Endodermal cell (in vitro differentiated cells): ENCODE measurements around the gene DGKZ. TPM values are rescaled to one million over a fixed set of nuclear protein-coding genes. Genes with fewer than 3 reads are reported as not detected.
A peak's percentile ranks its signal among the peaks of the same experiment; 100 is the strongest.

ENCODE experiments used
- DNase-seq: peaks from one replicate; pipeline ENCODE4 v3.0.0-alpha.2; 2017
- H3K27ac ChIP-seq: 2 replicates; pipeline ENCODE4 v1.5.1; 2013; ENCODE audit warnings: mild to moderate bottlenecking, low read depth, low read length, moderate library complexity
- H3K27me3 ChIP-seq: 2 replicates; pipeline ENCODE4 v1.6.1; 2013; ENCODE audit warnings: mild to moderate bottlenecking, low read length, moderate library complexity; ENCODE audit not compliant: insufficient read depth, control insufficient read depth, poor library complexity, severe bottlenecking
- H3K36me3 ChIP-seq: 2 replicates; pipeline ENCODE4 v1.7.0; 2013; ENCODE audit warnings: mild to moderate bottlenecking, low read length, moderate library complexity; ENCODE audit not compliant: control insufficient read depth, insufficient read depth
- H3K4me1 ChIP-seq: one replicate; pipeline ENCODE4 v1.7.0; 2013; ENCODE audit warnings: low read length; ENCODE audit not compliant: control insufficient read depth, insufficient read depth
- H3K4me3 ChIP-seq: 2 replicates; pipeline ENCODE4 v1.5.1; 2013; ENCODE audit warnings: mild to moderate bottlenecking, low read length, moderate library complexity
- H3K9ac ChIP-seq: 2 replicates; pipeline ENCODE4 v1.6.1; 2013; ENCODE audit warnings: mild to moderate bottlenecking, low read length, moderate library complexity; ENCODE audit not compliant: poor library complexity, severe bottlenecking; ENCODE audit errors: extremely low read depth
- H3K9me3 ChIP-seq: 2 replicates; pipeline ENCODE4 v1.6.1; 2013; ENCODE audit warnings: mild to moderate bottlenecking, low read length, moderate library complexity; ENCODE audit not compliant: control insufficient read depth
- H3K27ac Mint-ChIP-seq: 2 replicates; pipeline ENCODE4 v1.8.0; 2020; ENCODE audit warnings: mixed read lengths
- H3K27me3 Mint-ChIP-seq: 2 replicates; pipeline ENCODE4 v1.8.0; 2021; ENCODE audit warnings: mild to moderate bottlenecking, mixed read lengths; ENCODE audit not compliant: insufficient read depth
- H3K36me3 Mint-ChIP-seq: 2 replicates; pipeline ENCODE4 v1.8.0; 2020; ENCODE audit warnings: low read depth, mixed read lengths
- H3K4me1 Mint-ChIP-seq: 2 replicates; pipeline ENCODE4 v1.8.0; 2020; ENCODE audit warnings: mixed read lengths
- H3K4me3 Mint-ChIP-seq: 2 replicates; pipeline ENCODE4 v1.8.0; 2020; ENCODE audit warnings: mild to moderate bottlenecking, moderate library complexity, mixed read lengths
- H3K9me3 Mint-ChIP-seq: 2 replicates; pipeline ENCODE4 v1.8.0; 2020; ENCODE audit warnings: mild to moderate bottlenecking, mixed read lengths
- CTCF ChIP-seq: fragments of 200-600 bp; sonication (generic); conservative IDR thresholded peaks from 2 replicates; pipeline ENCODE4 v1.5.0; 2021; ENCODE audit warnings: antibody characterized with exemption, mild to moderate bottlenecking
- WGBS, 2 experiments: methylation state at CpG; one replicate each; pipeline versions ENCODE4 v1.1.5 to v1.1.7; 2013; ENCODE audit warnings: missing lambda C conversion rate in 2 of 2, mixed read lengths in 1 of 2; ENCODE audit not compliant: insufficient coverage in 1 of 2, insufficient read length in 1 of 2; 5-methylcytosine and 5-hydroxymethylcytosine counted together
- total RNA-seq, 2 donors: library from RNA; stranded (reverse); fragmentation: NEBNext Ultra II Directional in 1 of 2; extraction: Animal tissue kit (Norgen Biotek cat#: 25700) in 1 of 2; gene quantifications; 2 replicates in 1 of 2; 3 replicates in 1 of 2; pipeline ENCODE4 v1.2.1, GENCODE V29; 2021

The DGKZ gene
- total RNA-seq, 2 donors from 2014 or later, result 49.6 to 57.3 TPM

- peaks cover 53% of the 10 kb centered on the region for H3K36me3 Mint-ChIP-seq
- no peaks in the 10 kb centered on the region for H3K27me3 Mint-ChIP-seq
- no peak overlapping the region for H3K9ac ChIP-seq
- WGBS, 2 experiments, result 38 to 75% methylated on average over 1 to 5 of the region's 5 CpGs
- no peak overlapping the region for H3K27ac ChIP-seq
- peaks cover 61% of the 10 kb centered on the region for H3K36me3 ChIP-seq
- H3K4me3 Mint-ChIP-seq, result no peak overlapping the region
- peaks cover 17% of the 10 kb centered on the region for H3K4me1 ChIP-seq
- no peaks in the 10 kb centered on the region for H3K9me3 ChIP-seq
- H3K27ac Mint-ChIP-seq, result no peak overlapping the region
- no peak overlapping the region for H3K4me3 ChIP-seq
- no peaks in the 10 kb centered on the region for H3K9me3 Mint-ChIP-seq
- TF ChIP-seq CTCF, result peak; percentile 76
- DNase-seq, result peak; percentile 84
- no peaks in the 10 kb centered on the region for H3K27me3 ChIP-seq
- peaks cover 31% of the 10 kb centered on the region for H3K4me1 Mint-ChIP-seq
Observed at GRCh38 chr11:46410021-46410420, 62.8 kb downstream of the DGKZ start.

DNA sequence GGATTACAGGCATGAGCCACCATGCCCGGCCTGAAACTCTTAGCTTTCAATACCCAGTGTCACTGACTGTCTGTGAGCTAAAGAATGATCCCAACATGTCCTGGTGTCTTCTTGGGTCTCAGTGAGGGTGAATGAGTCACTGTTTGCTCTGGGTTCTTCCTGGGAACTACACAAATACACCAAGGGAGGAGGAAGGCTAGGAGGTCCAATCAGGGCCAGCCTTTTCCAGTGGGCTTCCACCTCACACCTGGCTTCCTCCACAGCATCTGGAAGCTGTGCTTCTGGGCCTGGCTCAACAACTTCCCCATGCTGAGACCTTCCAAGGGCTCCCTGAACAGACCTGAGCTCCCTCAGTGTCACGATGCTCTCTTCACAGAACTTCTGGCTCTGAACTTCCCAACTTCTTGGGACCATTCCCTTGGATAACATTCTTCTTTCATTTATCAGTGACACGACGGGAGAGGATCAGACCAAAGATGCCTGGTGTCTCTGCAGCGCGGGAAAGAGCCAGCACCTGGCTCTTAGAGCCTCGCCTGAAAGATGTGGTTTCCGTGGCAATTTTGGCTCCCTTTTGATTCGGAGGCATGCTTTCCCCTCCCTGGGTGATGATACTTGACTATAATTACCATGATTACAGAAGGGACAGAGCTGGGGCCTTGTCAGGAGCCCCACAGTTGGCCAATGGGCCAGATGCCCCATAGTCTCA lies 66.7 kb downstream of the DGKZ start:
- no peak overlapping the region for H3K9ac ChIP-seq
- H3K27me3 ChIP-seq, result no peaks in the 10 kb centered on the region
- Mint-ChIP-seq H3K27ac (no peak overlapping the region), H3K36me3 (peaks cover 60% of the 10 kb centered on the region), H3K27me3 (no peaks in the 10 kb centered on the region), H3K4me1 (peaks cover 21% of the 10 kb centered on the region), H3K9me3 (no peaks in the 10 kb centered on the region), H3K4me3 (no peak overlapping the region)
- H3K36me3 ChIP-seq, result peaks cover 68% of the 10 kb centered on the region
- no peak overlapping the region for H3K27ac ChIP-seq
- no peak for DNase-seq
- 96 to 97% methylated on average over 6 to 9 of the region's 9 CpGs for WGBS, 2 experiments
- no peaks in the 10 kb centered on the region for H3K9me3 ChIP-seq
- H3K4me1 ChIP-seq, result peaks cover under 1% of the 10 kb centered on the region
- no peak overlapping the region for H3K4me3 ChIP-seq
- TF ChIP-seq CTCF, result no peak

- no peak overlapping the region for H3K27ac Mint-ChIP-seq
- no peak overlapping the region for H3K27ac ChIP-seq
- H3K4me1 ChIP-seq, result no peaks in the 10 kb centered on the region
- 92 to 93% methylated on average over 2 to 5 of the region's 5 CpGs for whole genome bisulfite sequencing, 2 experiments
- no peak overlapping the region for H3K9ac ChIP-seq
- no peaks in the 10 kb centered on the region for H3K9me3 Mint-ChIP-seq
- no peaks in the 10 kb centered on the region for H3K27me3 Mint-ChIP-seq
- no peaks in the 10 kb centered on the region for H3K27me3 ChIP-seq
- H3K36me3 Mint-ChIP-seq, result peaks cover 59% of the 10 kb centered on the region
- no peak for TF ChIP-seq CTCF
- H3K4me1 Mint-ChIP-seq, result peaks cover 20% of the 10 kb centered on the region
- no peak for DNase-seq
- no peaks in the 10 kb centered on the region for H3K9me3 ChIP-seq
- no peak overlapping the region for H3K4me3 ChIP-seq
- H3K4me3 Mint-ChIP-seq, result no peak overlapping the region
- H3K36me3 ChIP-seq, result peaks cover 64% of the 10 kb centered on the region
Observed at GRCh38 chr11:46414466-46414796, 67.2 kb downstream of the DGKZ start.
